Right hindlimb (tissue), 1 donor: Measurements from ENCODE around the gene TFAP2D.

ENCODE experiments used
- DNase-seq: peaks from one replicate; pipeline ENCODE4 v3.0.0-alpha.2; 2018

Gene TFAP2D

GRCh38 chr6:50721978-50722377 is 8.7 kb downstream of the TFAP2D start:
- DNase-seq: no peak

- no peak for DNase-seq
These were observed 9.7 kb downstream of the TFAP2D start for GRCh38 chr6:50722829-50723554.

- no peak for DNase-seq
These were observed 11.2 kb downstream of the TFAP2D start for GRCh38 chr6:50724381-50725124.

GRCh38 chr6:50734488-50734887 is 21.2 kb downstream of the TFAP2D start:
- DNase-seq: no peak

- no peak for DNase-seq
These were observed 28.8 kb downstream of the TFAP2D start for GRCh38 chr6:50742161-50742560.

GRCh38 chr6:50744976-50745375 is 31.6 kb downstream of the TFAP2D start:
- DNase-seq: peak; percentile 17

GRCh38 chr6:50762798-50763197 is 49.5 kb downstream of the TFAP2D start:
- no peak for DNase-seq

GRCh38 chr6:50778696-50779095 is 65.4 kb downstream of the TFAP2D start:
- DNase-seq: no peak

GRCh38 chr6:50780382-50780781 is 67.1 kb downstream of the TFAP2D start:
- no peak for DNase-seq

GRCh38 chr6:50785921-50786320 is 72.6 kb downstream of the TFAP2D start:
- no peak for DNase-seq

- no peak for DNase-seq
These were observed 78.7 kb downstream of the TFAP2D start for GRCh38 chr6:50791900-50792508.

GRCh38 chr6:50792771-50793170 is 79.4 kb downstream of the TFAP2D start:
- DNase-seq: no peak

- DNase-seq: no peak
These were observed 82.2 kb downstream of the TFAP2D start for GRCh38 chr6:50795574-50795973.

- DNase-seq: no peak
These were observed 91.0 kb downstream of the TFAP2D start for GRCh38 chr6:50804283-50804682.

- DNase-seq: no peak
These were observed 93.7 kb downstream of the TFAP2D start for GRCh38 chr6:50807035-50807434.

- no peak for DNase-seq
These were observed 102.2 kb downstream of the TFAP2D start for GRCh38 chr6:50815436-50816114.

GRCh38 chr6:50816115-50816675 is 102.9 kb downstream of the TFAP2D start:
- DNase-seq: peak; percentile 74

GRCh38 chr6:50816947-50817645 is 103.8 kb downstream of the TFAP2D start:
- no peak for DNase-seq

- DNase-seq: no peak
These were observed 104.3 kb downstream of the TFAP2D start for GRCh38 chr6:50817646-50817950.

- DNase-seq: no peak
These were observed 104.7 kb downstream of the TFAP2D start for GRCh38 chr6:50818020-50818419.

- DNase-seq: no peak
These were observed 105.3 kb downstream of the TFAP2D start, which contains the start of gene TFAP2B for GRCh38 chr6:50818673-50819072. TSS of gene TFAP2B (plus strand) at chr6:50818871. CDS start at chr6:50818892, 21 bp downstream.

- peak; percentile 44 for DNase-seq
These were observed 106.2 kb downstream of the TFAP2D start for GRCh38 chr6:50819466-50819903.
